HepG2 (cell line): ENCODE data around the gene PEPD. TPM values are rescaled to one million over a fixed set of nuclear protein-coding genes. Genes with fewer than 3 reads are reported as not detected.

Source experiments
- CSRNP2 ChIP-seq: sonication (generic); formaldehyde crosslinking; conservative IDR thresholded peaks from 2 replicates; pipeline ENCODE4 v1.8.0; 2022; ENCODE audit warnings: low read depth, missing genetic modification reagents
- DBP ChIP-seq: sonication (generic); formaldehyde crosslinking; IDR thresholded peaks from 2 replicates; pipeline ENCODE4 v1.4.0; 2020; ENCODE audit warnings: missing genetic modification reagents; ENCODE audit errors: not compliant biosample characterization
- FOXM1 ChIP-seq: sonication (generic); formaldehyde crosslinking; IDR thresholded peaks from 2 replicates; pipeline ENCODE4 v1.5.0; 2020; ENCODE audit warnings: missing genetic modification reagents
- HNRNPK ChIP-seq: fragments of 200-400 bp; formaldehyde crosslinking; IDR thresholded peaks from 2 replicates; pipeline ENCODE4 v1.6.1; 2018; ENCODE audit warnings: low read length, low read depth, moderate library complexity, mild to moderate bottlenecking; ENCODE audit not compliant: poor library complexity, severe bottlenecking
- KAT7 ChIP-seq: IDR thresholded peaks from 2 replicates; pipeline ENCODE4 v1.6.1; 2018; ENCODE audit warnings: borderline replicate concordance, missing compliant biosample characterization
- KLF6 ChIP-seq: IDR thresholded peaks from 2 replicates; pipeline ENCODE4 v1.8.0; 2016; ENCODE audit warnings: missing biosample characterization, missing genetic modification reagents
- MYPOP ChIP-seq: sonication (generic); formaldehyde crosslinking; IDR thresholded peaks from 2 replicates; pipeline ENCODE4 v1.8.1; 2023; ENCODE audit warnings: mild to moderate bottlenecking, moderate library complexity, missing genetic modification reagents
- NAIF1 ChIP-seq: sonication (generic); formaldehyde crosslinking; IDR thresholded peaks from 2 replicates; pipeline ENCODE4 v1.5.0; 2020; ENCODE audit warnings: mild to moderate bottlenecking, missing genetic modification reagents, borderline replicate concordance
- NR2C2 ChIP-seq: sonication (generic); formaldehyde crosslinking; IDR thresholded peaks from 2 replicates; pipeline ENCODE4 v1.4.0; 2020; ENCODE audit warnings: missing genetic modification reagents, mild to moderate bottlenecking, moderate library complexity, borderline replicate concordance
- TCF7 ChIP-seq: sonication (generic); IDR thresholded peaks from 2 replicates; pipeline ENCODE4 v1.6.1; 2016; ENCODE audit warnings: antibody characterized with exemption, low read depth
- TMF1 ChIP-seq: sonication (generic); formaldehyde crosslinking; IDR thresholded peaks from 2 replicates; pipeline ENCODE4 v1.8.1; 2022; ENCODE audit warnings: low read depth, missing genetic modification reagents
- U2AF1 ChIP-seq: fragments of 200-400 bp; formaldehyde crosslinking; optimal IDR thresholded peaks from 2 replicates; pipeline ENCODE3; 2017; ENCODE audit warnings: mild to moderate bottlenecking, low read depth, low read length
- ZBED4 ChIP-seq: sonication (generic); formaldehyde crosslinking; IDR thresholded peaks from 2 replicates; pipeline ENCODE4 v1.4.0; 2020; ENCODE audit warnings: missing genetic modification reagents, borderline replicate concordance
- ZFP37 ChIP-seq: sonication (generic); formaldehyde crosslinking; IDR thresholded peaks from 2 replicates; pipeline ENCODE4 v1.4.0; 2020; ENCODE audit warnings: missing genetic modification reagents, borderline replicate concordance
- ZFY ChIP-seq: sonication (generic); formaldehyde crosslinking; IDR thresholded peaks from 2 replicates; pipeline ENCODE4 v1.4.0; 2020; ENCODE audit warnings: missing genetic modification reagents
- ZNF121 ChIP-seq: sonication (generic); formaldehyde crosslinking; IDR thresholded peaks from 2 replicates; pipeline ENCODE4 v1.5.0; 2020; ENCODE audit warnings: mild to moderate bottlenecking, missing genetic modification reagents
- ZNF180 ChIP-seq: sonication (generic); formaldehyde crosslinking; IDR thresholded peaks from 2 replicates; pipeline ENCODE4 v1.4.0; 2020; ENCODE audit warnings: low read depth, missing genetic modification reagents, borderline replicate concordance
- ZNF350 ChIP-seq: sonication (generic); formaldehyde crosslinking; IDR thresholded peaks from 2 replicates; pipeline ENCODE4 v1.4.0; 2020; ENCODE audit warnings: mild to moderate bottlenecking, low read depth, missing genetic modification reagents, borderline replicate concordance
- ZNF552 ChIP-seq: sonication (generic); formaldehyde crosslinking; IDR thresholded peaks from 2 replicates; pipeline ENCODE4 v1.9.0; 2022; ENCODE audit warnings: missing genetic modification reagents, mild to moderate bottlenecking, borderline replicate concordance
- ZUFSP ChIP-seq: sonication (generic); formaldehyde crosslinking; IDR thresholded peaks from 2 replicates; pipeline ENCODE4 v1.9.0; 2021; ENCODE audit warnings: missing genetic modification reagents, mild to moderate bottlenecking, borderline replicate concordance
- polyA plus RNA-seq, 8 experiments: library from polyadenylated mRNA; depleted of rRNA in 3 of 8; stranded (reverse) in 7 of 8; unstranded in 1 of 8; fragments of >200 nt; fragmentation: Illumina TruSeq in 4 of 8; extraction: Trizol in 4 of 8; gene quantifications; 2 replicates each; pipeline versions ENCODE4 v1.2.1 to v1.2.3, GENCODE V29; 2011 to 2016; ENCODE audit warnings: low read depth in 4 of 8, missing spikeins in 1 of 8, mixed read lengths in 1 of 8; ENCODE audit not compliant: insufficient read depth in 1 of 8
- total RNA-seq, 5 experiments: library from RNA; depleted of rRNA; stranded (reverse); fragments of >200 nt; fragmentation: Illumina TruSeq; extraction: Trizol; gene quantifications; 2 replicates each; pipeline ENCODE4 v1.2.3, GENCODE V29; 2016; ENCODE audit warnings: low read depth in 1 of 5

The PEPD gene
- total and polyA plus RNA-seq, 2 of the 13 experiments (the other 11 are each of a cell fraction or from before 2014, with no cell fraction given) = 60.7 to 75.1 TPM

- TF ChIP-seq ZNF350 (CRISPR knock-in tag) = no peak
- no peak for TF ChIP-seq MYPOP (CRISPR knock-in tag)
- TF ChIP-seq FOXM1 (CRISPR knock-in tag) = no peak
- TF ChIP-seq ZNF121 (CRISPR knock-in tag) = no peak
- no peak for TF ChIP-seq DBP (CRISPR knock-in tag)
- TF ChIP-seq NR2C2 (CRISPR knock-in tag) = peak; percentile 36; the same call in 1 of the 2 replicates
- TF ChIP-seq ZFP37 = no peak
- TF ChIP-seq U2AF1 = no peak
- TF ChIP-seq CSRNP2 = no peak
- TF ChIP-seq KLF6 (CRISPR knock-in tag) = no peak; the same call in none of the 2 replicates
- no peak for TF ChIP-seq ZNF552 (CRISPR knock-in tag)
- TF ChIP-seq TCF7 = no peak
- no peak; the same call in 1 of the 2 replicates for TF ChIP-seq TMF1 (CRISPR knock-in tag)
- TF ChIP-seq ZFY (CRISPR knock-in tag) = peak; percentile 98
- TF ChIP-seq ZUFSP (CRISPR knock-in tag) = no peak
- TF ChIP-seq ZBED4 = no peak
- TF ChIP-seq ZNF180 (CRISPR knock-in tag) = no peak
- TF ChIP-seq HNRNPK = peak; percentile 29
- no peak for TF ChIP-seq NAIF1
- TF ChIP-seq KAT7 (CRISPR knock-in tag) = peak; percentile 13; the same call in 1 of the 2 replicates
These were observed 147.9 kb downstream of the PEPD start, which contains the start of gene CEBPG (continued) for GRCh38 chr19:33373453-33374235.
